Immature natural killer cell (primary cell): ENCODE measurements around the gene FANK1. TPM values are rescaled to one million over a fixed set of nuclear protein-coding genes. Genes with fewer than 3 reads are reported as not detected.

ENCODE experiments used
- polyA plus RNA-seq, 3 donors: library from polyadenylated mRNA; unstranded; fragments of 300-500 nt; fragmentation: Illumina TruSeq; gene quantifications; one replicate each; pipeline ENCODE4 v1.2.3, GENCODE V29; 2021

Gene FANK1
- polyA plus RNA-seq, 3 donors from 2014 or later = not detected

Other genes with a start within 250 kb of the FANK1 start
- gene TEX36, start 213.4 kb upstream of the FANK1 start, polyA plus RNA-seq = not detected
- gene EDRF1, start 176.9 kb upstream of the FANK1 start, polyA plus RNA-seq = 10 to 100 TPM in 1 of 3 donors, 1 to 10 TPM in 2; 5.6 to 12.5 (median 8.6) TPM
- gene MMP21, start 120.7 kb upstream of the FANK1 start, polyA plus RNA-seq = not detected
- gene UROS, start 73.3 kb upstream of the FANK1 start, polyA plus RNA-seq = 100 to 1,000 TPM in 1 of 3 donors, 10 to 100 TPM in 2; 73.6 to 118 (median 95.1) TPM
- 10 to 100 TPM; 53.8 to 74.9 (median 63.6) TPM for gene BCCIP, start 73.0 kb upstream of the FANK1 start, polyA plus RNA-seq
- 10 to 100 TPM; 17.5 to 28.8 (median 19.0) TPM for gene DHX32, start 15.3 kb upstream of the FANK1 start, polyA plus RNA-seq